ENCODE measurements around the gene EVX1. TPM values are rescaled to one million over a fixed set of nuclear protein-coding genes. Genes with fewer than 3 reads are reported as not detected.

EVX1 gene
- total and polyA plus RNA-seq, 7 experiments from 2014 or later = 0.11 TPM; not detected in 6

DNA sequence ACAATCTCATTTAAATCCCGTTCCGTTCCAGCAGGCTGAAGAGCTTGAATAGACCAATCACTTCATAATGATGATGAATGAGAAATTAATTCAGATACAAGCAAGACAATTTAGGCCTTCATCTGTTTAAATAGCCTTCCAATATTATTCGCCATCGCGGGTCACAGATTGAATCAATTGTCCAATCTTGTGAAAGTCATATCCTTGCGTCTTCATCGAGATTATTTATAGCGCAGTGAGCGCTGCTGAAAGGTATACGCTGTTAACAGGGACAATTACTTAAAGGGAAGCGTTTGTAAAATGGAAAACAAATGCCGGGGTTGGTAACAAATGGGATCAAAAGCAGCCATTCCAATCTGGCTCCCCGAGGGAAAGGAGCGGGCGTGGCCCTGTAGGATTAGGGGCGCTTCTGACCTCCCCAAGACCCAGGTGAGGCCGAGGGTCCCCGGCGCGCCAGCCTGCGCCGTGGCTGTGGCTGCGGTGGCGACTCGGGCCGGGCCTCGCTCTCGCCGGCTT lies 8.6 kb downstream of the EVX1 start:
- Histone ChIP-seq H3K27me3 (ENCODE audit: control insufficient read depth in 2 of 2, insufficient read depth in 2 of 2, low read length in 2 of 2) (peaks cover 0 to 16% of the 10 kb centered on the region in 2 donors), H3K27ac (ENCODE audit: low read depth, low read length) (no peak overlapping the region), H3K4me1 (ENCODE audit: control insufficient read depth in 2 of 2, insufficient read depth in 2 of 2, low read length in 2 of 2) (no peaks in the 10 kb centered on the region), H3K36me3 (ENCODE audit: control insufficient read depth in 2 of 3, insufficient read depth in 3 of 3, low read length in 3 of 3) (no peaks in the 10 kb centered on the region), H3K9me3 (ENCODE audit: control insufficient read depth in 2 of 3, low read length in 3 of 3) (no peaks in the 10 kb centered on the region), H3K4me3 (ENCODE audit: low read length) (no peak overlapping the region)
- H3K27me3 Mint-ChIP-seq = peaks cover 80 to 89% (median 81%) of the 10 kb centered on the region in 5 donors
- ChIA-PET POLR2A (no interaction called here), CTCF (no interaction called here)
- peak overlapping the region in 1 of 9 donors; percentile 2 for H3K27ac Mint-ChIP-seq
- H3K4me1 Mint-ChIP-seq = peaks cover 2 to 33% (median 15%) of the 10 kb centered on the region in 7 donors
- H3K9me3 Mint-ChIP-seq = peaks cover 0 to 6% (median 0%) of the 10 kb centered on the region in 11 donors
- intact Hi-C loops (cut with micrococcal nuclease) = no loop called here
- DNase-seq (no peak), ATAC-seq (no peak)
- peak overlapping the region in 6 of 10 donors; percentile 2 to 64 (median 38) for H3K4me3 Mint-ChIP-seq
- H3K36me3 Mint-ChIP-seq = peaks cover 0 to 3% (median 0%) of the 10 kb centered on the region in 5 donors

DNA sequence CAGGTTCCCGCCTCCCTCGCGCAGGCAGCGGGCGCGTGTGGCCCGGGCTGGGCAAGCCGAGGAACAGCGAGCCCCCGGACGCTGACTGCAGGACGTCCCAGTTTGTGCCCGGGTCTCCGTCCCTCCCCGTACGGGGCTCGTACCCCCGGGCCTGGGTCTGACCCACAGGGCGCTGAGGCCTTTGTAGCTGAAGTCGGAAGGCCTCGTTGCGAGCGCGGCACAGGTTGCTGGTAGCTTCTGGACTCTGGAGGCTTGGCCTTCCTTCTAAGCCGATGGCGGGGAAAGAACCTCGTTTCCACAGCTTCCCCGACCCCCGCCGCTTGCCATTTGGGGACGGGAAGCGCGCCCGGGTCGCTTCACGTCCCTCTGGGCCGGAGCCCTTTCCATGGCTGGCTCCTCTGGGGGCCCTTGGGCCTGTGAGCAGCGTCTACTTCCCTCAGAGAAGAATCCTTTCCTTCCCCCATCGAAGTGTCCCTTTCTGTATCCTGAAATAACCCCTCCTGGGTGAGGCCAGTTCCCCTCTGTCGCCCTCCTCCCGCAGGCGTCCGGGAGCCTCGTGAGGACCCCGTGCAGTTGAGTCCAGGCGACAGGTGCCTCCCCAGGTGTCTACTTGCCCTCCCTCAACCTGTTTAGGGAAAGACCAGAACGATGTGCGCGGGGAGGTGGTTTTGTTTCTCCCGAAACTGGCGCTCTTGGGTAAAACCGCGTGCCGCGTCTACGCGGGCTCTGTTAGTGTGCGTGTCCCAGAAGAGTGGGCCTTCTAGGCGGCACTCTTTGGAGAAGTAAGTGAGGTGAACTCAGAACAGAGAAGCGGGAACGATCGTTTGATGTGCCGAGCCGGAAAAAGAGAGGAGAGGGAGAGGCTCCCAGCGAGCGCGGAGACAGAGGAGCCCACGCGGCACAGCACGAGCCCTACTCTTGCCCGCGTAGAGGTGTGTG lies 9.3 kb downstream of the EVX1 start:
- DNase-seq (no peak), ATAC-seq (no peak)
- H3K4me1 ChIP-seq (ENCODE audit: control insufficient read depth in 2 of 2, insufficient read depth in 2 of 2, low read length in 2 of 2) = no peaks in the 10 kb centered on the region
- no peaks in the 10 kb centered on the region for H3K9me3 ChIP-seq (ENCODE audit: control insufficient read depth in 2 of 3, low read length in 3 of 3)
- Mint-ChIP-seq H3K36me3 (peaks cover 0 to 3% (median 0%) of the 10 kb centered on the region in 5 donors), H3K27me3 (peaks cover 76 to 93% (median 79%) of the 10 kb centered on the region in 5 donors), H3K4me3 (peak overlapping the region in 9 of 10 donors; percentile 18 to 65 (median 46)), H3K4me1 (peaks cover 2 to 31% (median 15%) of the 10 kb centered on the region in 7 donors), H3K27ac (no peak overlapping the region), H3K9me3 (peaks cover 0 to 6% (median 0%) of the 10 kb centered on the region in 11 donors)
- H3K4me3 ChIP-seq (ENCODE audit: low read length) = no peak overlapping the region
- intact Hi-C loops (cut with micrococcal nuclease) = no loop called here
- no peak overlapping the region for H3K27ac ChIP-seq (ENCODE audit: low read depth, low read length)
- CTCF ChIA-PET = no interaction called here
- H3K36me3 ChIP-seq (ENCODE audit: control insufficient read depth in 2 of 3, insufficient read depth in 3 of 3, low read length in 3 of 3) = no peaks in the 10 kb centered on the region
- POLR2A ChIA-PET = no interaction called here
- H3K27me3 ChIP-seq (ENCODE audit: control insufficient read depth in 2 of 2, insufficient read depth in 2 of 2, low read length in 2 of 2) = peaks cover 0 to 16% of the 10 kb centered on the region in 2 donors

DNA sequence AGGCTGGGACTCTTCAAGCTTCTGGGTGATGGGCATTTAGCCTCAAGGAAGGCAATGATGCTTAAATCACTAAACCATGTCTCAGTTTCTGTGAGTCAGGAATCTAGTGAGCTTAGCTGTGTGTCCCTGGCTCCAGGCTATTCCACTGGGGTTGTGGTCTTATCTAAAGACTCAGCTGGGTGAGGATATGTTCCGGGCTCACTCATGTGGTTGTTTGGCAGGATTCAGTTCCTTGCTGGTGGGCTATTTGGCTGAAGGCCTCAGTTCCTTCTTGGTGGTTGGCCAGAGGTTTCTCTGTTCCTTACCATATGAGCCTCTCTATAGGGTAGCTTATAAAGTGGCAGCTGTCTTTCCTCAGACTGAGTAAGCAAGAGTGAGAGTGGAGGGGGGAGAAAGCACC lies 12.0 kb downstream of the EVX1 start:
- Mint-ChIP-seq H3K9me3 (peaks cover 0 to 5% (median 0%) of the 10 kb centered on the region in 11 donors), H3K27me3 (peaks cover 52 to 75% (median 60%) of the 10 kb centered on the region in 5 donors), H3K4me1 (peaks cover 2 to 21% (median 15%) of the 10 kb centered on the region in 7 donors), H3K4me3 (no peak overlapping the region), H3K36me3 (peaks cover 0 to 3% (median 0%) of the 10 kb centered on the region in 5 donors), H3K27ac (no peak overlapping the region)
- intact Hi-C loops (cut with micrococcal nuclease) = no loop called here
- ATAC-seq (no peak), DNase-seq (no peak)
- H3K27me3 ChIP-seq (ENCODE audit: control insufficient read depth in 2 of 2, insufficient read depth in 2 of 2, low read length in 2 of 2) = peaks cover 0 to 8% of the 10 kb centered on the region in 2 donors
- ChIA-PET POLR2A (no interaction called here), CTCF (no interaction called here)
- no peaks in the 10 kb centered on the region for H3K9me3 ChIP-seq (ENCODE audit: control insufficient read depth in 2 of 3, low read length in 3 of 3)
- no peaks in the 10 kb centered on the region for H3K4me1 ChIP-seq (ENCODE audit: control insufficient read depth in 2 of 2, insufficient read depth in 2 of 2, low read length in 2 of 2)
- H3K27ac ChIP-seq (ENCODE audit: low read depth, low read length) = no peak overlapping the region
- no peaks in the 10 kb centered on the region for H3K36me3 ChIP-seq (ENCODE audit: control insufficient read depth in 2 of 3, insufficient read depth in 3 of 3, low read length in 3 of 3)
- no peak overlapping the region for H3K4me3 ChIP-seq (ENCODE audit: low read length)

DNA sequence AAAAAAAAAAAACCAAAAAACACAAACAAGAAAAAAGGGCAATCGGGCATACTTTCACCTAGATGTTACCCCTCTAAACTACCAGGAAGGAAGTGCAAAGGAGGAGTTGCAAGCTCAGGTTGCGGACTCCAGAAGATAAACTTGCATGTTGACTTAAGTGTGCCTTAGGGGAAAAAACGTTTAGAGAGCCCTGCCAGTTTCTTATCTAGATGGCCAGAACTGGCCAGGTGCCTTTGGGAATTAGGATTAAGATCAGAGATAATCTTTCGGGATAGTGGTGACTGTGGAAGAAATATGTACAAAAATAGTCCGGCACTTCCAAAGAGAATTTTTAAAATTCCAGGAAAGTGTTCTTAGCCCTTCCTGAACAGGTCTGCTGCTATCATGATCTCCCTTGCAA lies 17.6 kb downstream of the EVX1 start:
- DNase-seq (no peak), ATAC-seq (no peak)
- POLR2A ChIA-PET = no interaction called here
- Mint-ChIP-seq H3K4me1 (no peaks in the 10 kb centered on the region), H3K9me3 (peaks cover 0 to 4% (median 0%) of the 10 kb centered on the region in 11 donors), H3K36me3 (no peaks in the 10 kb centered on the region), H3K27me3 (peaks cover 8 to 50% (median 39%) of the 10 kb centered on the region in 5 donors), H3K4me3 (no peak overlapping the region), H3K27ac (no peak overlapping the region)
- Histone ChIP-seq H3K4me1 (ENCODE audit: control insufficient read depth in 2 of 2, insufficient read depth in 2 of 2, low read length in 2 of 2) (no peaks in the 10 kb centered on the region), H3K36me3 (ENCODE audit: control insufficient read depth in 2 of 3, insufficient read depth in 3 of 3, low read length in 3 of 3) (no peaks in the 10 kb centered on the region), H3K27ac (ENCODE audit: low read depth, low read length) (no peak overlapping the region), H3K27me3 (ENCODE audit: control insufficient read depth in 2 of 2, insufficient read depth in 2 of 2, low read length in 2 of 2) (no peaks in the 10 kb centered on the region), H3K4me3 (ENCODE audit: low read length) (no peak overlapping the region), H3K9me3 (ENCODE audit: control insufficient read depth in 2 of 3, low read length in 3 of 3) (no peaks in the 10 kb centered on the region)
- CTCF ChIA-PET = no interaction called here
- intact Hi-C loops (cut with micrococcal nuclease) = no loop called here

DNA sequence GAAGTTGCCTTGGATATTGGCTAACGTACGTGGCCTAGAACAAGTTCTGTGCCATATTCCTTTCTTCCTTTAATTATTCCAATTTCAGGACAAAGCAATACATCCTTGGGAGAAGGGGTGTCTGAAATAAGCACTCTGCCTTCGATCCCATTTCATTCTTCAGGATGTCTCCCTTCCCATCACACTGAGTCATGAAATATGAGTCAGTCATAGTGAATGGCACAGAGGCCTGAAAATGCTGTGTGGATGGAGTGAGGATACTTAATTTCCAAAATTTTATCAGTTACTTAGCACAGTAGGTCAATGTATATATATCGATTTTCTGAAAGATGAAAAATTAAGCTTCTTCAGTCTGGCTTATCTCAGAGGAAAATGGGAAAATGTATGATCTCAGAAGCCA lies 19.5 kb downstream of the EVX1 start:
- Mint-ChIP-seq H3K27ac (no peak overlapping the region), H3K9me3 (peaks cover 0 to 4% (median 0%) of the 10 kb centered on the region in 11 donors), H3K27me3 (peaks cover 6 to 44% (median 37%) of the 10 kb centered on the region in 5 donors), H3K36me3 (no peaks in the 10 kb centered on the region), H3K4me3 (no peak overlapping the region), H3K4me1 (no peaks in the 10 kb centered on the region)
- ChIA-PET CTCF (no interaction called here), POLR2A (no interaction called here)
- Histone ChIP-seq H3K4me1 (ENCODE audit: control insufficient read depth in 2 of 2, insufficient read depth in 2 of 2, low read length in 2 of 2) (no peaks in the 10 kb centered on the region), H3K4me3 (ENCODE audit: low read length) (no peak overlapping the region), H3K27me3 (ENCODE audit: control insufficient read depth in 2 of 2, insufficient read depth in 2 of 2, low read length in 2 of 2) (no peaks in the 10 kb centered on the region), H3K27ac (ENCODE audit: low read depth, low read length) (no peak overlapping the region), H3K36me3 (ENCODE audit: control insufficient read depth in 2 of 3, insufficient read depth in 3 of 3, low read length in 3 of 3) (no peaks in the 10 kb centered on the region), H3K9me3 (ENCODE audit: control insufficient read depth in 2 of 3, low read length in 3 of 3) (no peaks in the 10 kb centered on the region)
- DNase-seq = no peak
- no peak for ATAC-seq
- intact Hi-C loops (cut with micrococcal nuclease) = no loop called here

DNA sequence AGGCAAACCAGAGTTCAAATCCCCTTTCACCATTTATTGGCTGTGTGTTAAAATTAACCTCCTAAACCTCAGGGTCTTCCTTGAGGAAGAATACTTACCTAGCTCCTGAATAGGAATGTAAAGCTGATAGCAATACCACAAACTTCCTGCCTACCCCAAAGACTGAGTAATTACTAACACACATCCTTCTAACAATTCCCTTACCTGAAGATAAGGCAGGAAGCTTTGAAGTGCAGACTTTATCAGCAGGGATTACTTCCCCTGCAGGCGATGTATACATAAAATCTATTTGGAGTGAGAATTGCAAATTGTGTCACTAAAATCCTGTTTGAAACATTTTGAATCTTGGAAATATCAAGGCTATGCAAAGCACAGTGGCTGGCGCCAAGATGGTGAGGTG lies 21.2 kb downstream of the EVX1 start:
- no peak overlapping the region for H3K27ac Mint-ChIP-seq
- ChIA-PET CTCF (no interaction called here), POLR2A (no interaction called here)
- H3K36me3 Mint-ChIP-seq = no peaks in the 10 kb centered on the region
- peaks cover 0 to 4% (median 0%) of the 10 kb centered on the region in 11 donors for H3K9me3 Mint-ChIP-seq
- no peaks in the 10 kb centered on the region for H3K27me3 ChIP-seq (ENCODE audit: control insufficient read depth in 2 of 2, insufficient read depth in 2 of 2, low read length in 2 of 2)
- DNase-seq (no peak), ATAC-seq (no peak)
- H3K4me1 Mint-ChIP-seq = no peaks in the 10 kb centered on the region
- H3K27me3 Mint-ChIP-seq = peaks cover 0 to 38% (median 30%) of the 10 kb centered on the region in 5 donors
- no peaks in the 10 kb centered on the region for H3K36me3 ChIP-seq (ENCODE audit: control insufficient read depth in 2 of 3, insufficient read depth in 3 of 3, low read length in 3 of 3)
- H3K4me1 ChIP-seq (ENCODE audit: control insufficient read depth in 2 of 2, insufficient read depth in 2 of 2, low read length in 2 of 2) = no peaks in the 10 kb centered on the region
- no peak overlapping the region for H3K4me3 Mint-ChIP-seq
- no peaks in the 10 kb centered on the region for H3K9me3 ChIP-seq (ENCODE audit: control insufficient read depth in 2 of 3, low read length in 3 of 3)
- H3K4me3 ChIP-seq (ENCODE audit: low read length) = no peak overlapping the region
- H3K27ac ChIP-seq (ENCODE audit: low read depth, low read length) = no peak overlapping the region
- intact Hi-C loops (cut with micrococcal nuclease) = no loop called here
